GM18499 (cell line): Measurements from ENCODE around the gene TRIO.

ENCODE experiments used
- ATAC-seq: cut with Tn5 transposase; IDR thresholded peaks from one replicate; pipeline ENCODE4 v1.9.1; 2021; ENCODE audit warnings: moderate number of reproducible peaks; ENCODE audit not compliant: insufficient read depth, unreplicated experiment

TRIO gene

GRCh38 chr5:14397717-14398116, 254.6 kb downstream of the TRIO start:
- no peak for ATAC-seq

- ATAC-seq: no peak
These were observed 256.0 kb downstream of the TRIO start for GRCh38 chr5:14399054-14399692.

GRCh38 chr5:14400085-14400484, 256.9 kb downstream of the TRIO start:
- ATAC-seq: no peak

- no peak for ATAC-seq
These were observed 257.5 kb downstream of the TRIO start for GRCh38 chr5:14400611-14401010.

- no peak for ATAC-seq
These were observed 258.5 kb downstream of the TRIO start for GRCh38 chr5:14401639-14402038.

- ATAC-seq: no peak
These were observed 259.3 kb downstream of the TRIO start for GRCh38 chr5:14402424-14402823.

GRCh38 chr5:14404780-14405179, 261.6 kb downstream of the TRIO start:
- no peak for ATAC-seq

GRCh38 chr5:14405267-14405666, 262.1 kb downstream of the TRIO start:
- ATAC-seq: no peak

GRCh38 chr5:14405706-14406553, 262.8 kb downstream of the TRIO start:
- ATAC-seq: no peak

- no peak for ATAC-seq
These were observed 263.4 kb downstream of the TRIO start for GRCh38 chr5:14406554-14406849.

- no peak for ATAC-seq
These were observed 263.9 kb downstream of the TRIO start for GRCh38 chr5:14407051-14407450.

- no peak for ATAC-seq
These were observed 264.6 kb downstream of the TRIO start for GRCh38 chr5:14407746-14408175.

GRCh38 chr5:14408969-14409586, 265.9 kb downstream of the TRIO start:
- ATAC-seq: no peak

GRCh38 chr5:14410068-14410393, 266.9 kb downstream of the TRIO start:
- no peak for ATAC-seq

GRCh38 chr5:14410394-14411201, 267.5 kb downstream of the TRIO start:
- ATAC-seq: no peak

GRCh38 chr5:14411216-14411615, 268.1 kb downstream of the TRIO start:
- no peak for ATAC-seq

- ATAC-seq: no peak
These were observed 270.2 kb downstream of the TRIO start for GRCh38 chr5:14413331-14413750.

GRCh38 chr5:14414007-14414406, 270.9 kb downstream of the TRIO start:
- ATAC-seq: no peak

- ATAC-seq: no peak
These were observed 271.5 kb downstream of the TRIO start for GRCh38 chr5:14414656-14415023.

GRCh38 chr5:14415024-14415697, 272.0 kb downstream of the TRIO start:
- ATAC-seq: peak; percentile 63
